Natural killer cell (primary cell): ENCODE measurements around the gene NRXN3. TPM values are rescaled to one million over a fixed set of nuclear protein-coding genes. Genes with fewer than 3 reads are reported as not detected.

Experiments
- ATAC-seq, 3 donors: fragments of 150-1000 bp in 2 of 3; fragments of 200-7000 bp in 1 of 3; cut with Tn5 transposase; 1 replicate in 1 of 3; 2 replicates in 2 of 3; pipeline ENCODE4 v1.10.0; 2021; ENCODE audit warnings: mild to moderate bottlenecking in 2 of 3, moderate library complexity in 2 of 3
- DNase-seq, 2 donors: peaks; one replicate each; pipeline versions ENCODE4 v3.0.0 to v3.0.0-alpha.2; 2013 to 2021; ENCODE audit warnings: mixed read lengths in 1 of 2
- H3K27ac ChIP-seq: one replicate; pipeline ENCODE4 v1.5.1; 2013; ENCODE audit warnings: mild to moderate bottlenecking, low read length
- H3K27me3 ChIP-seq: one replicate; pipeline ENCODE4 v1.6.1; 2013; ENCODE audit warnings: low read length; ENCODE audit not compliant: control insufficient read depth, insufficient read depth
- H3K36me3 ChIP-seq: one replicate; pipeline ENCODE4 v1.6.1; 2013; ENCODE audit warnings: low read length; ENCODE audit not compliant: control insufficient read depth, insufficient read depth
- H3K4me1 ChIP-seq: one replicate; pipeline ENCODE4 v1.6.1; 2013; ENCODE audit warnings: low read length; ENCODE audit not compliant: control insufficient read depth, insufficient read depth
- H3K4me3 ChIP-seq: one replicate; pipeline ENCODE4 v1.5.1; 2013; ENCODE audit warnings: low read length
- H3K9me3 ChIP-seq: one replicate; pipeline ENCODE4 v1.6.1; 2013; ENCODE audit warnings: low read length; ENCODE audit not compliant: control insufficient read depth, insufficient read depth
- H3K27ac Mint-ChIP-seq, 2 donors: one replicate each; pipeline ENCODE4 v1.8.0; 2022; ENCODE audit warnings: mild to moderate bottlenecking in 2 of 2, mixed read lengths in 2 of 2, moderate library complexity in 1 of 2
- H3K27me3 Mint-ChIP-seq, 2 donors: one replicate each; pipeline ENCODE4 v1.8.0; 2022; ENCODE audit warnings: low read depth in 2 of 2, mixed read lengths in 2 of 2
- H3K36me3 Mint-ChIP-seq: one replicate; pipeline ENCODE4 v1.8.0; 2022; ENCODE audit warnings: mixed read lengths
- H3K4me1 Mint-ChIP-seq, 2 donors: one replicate each; pipeline ENCODE4 v1.8.0; 2022; ENCODE audit warnings: mixed read lengths in 2 of 2
- H3K4me3 Mint-ChIP-seq: one replicate; pipeline ENCODE4 v1.8.0; 2022; ENCODE audit warnings: mild to moderate bottlenecking, moderate library complexity, mixed read lengths
- H3K9me3 Mint-ChIP-seq, 2 donors: one replicate each; pipeline ENCODE4 v1.8.0; 2022; ENCODE audit warnings: mixed read lengths in 2 of 2
- WGBS: methylation state at CpG from one replicate; pipeline ENCODE4 v1.1.7; 2013; ENCODE audit warnings: missing lambda C conversion rate; ENCODE audit not compliant: insufficient coverage; 5-methylcytosine and 5-hydroxymethylcytosine counted together
- intact Hi-C: fragments of 100-400 bp; cut with micrococcal nuclease; formaldehyde crosslinking; loops from one replicate; pipeline ENCODE4 v1.14.2; 2022
- total RNA-seq, 4 donors: library from RNA; stranded (reverse); fragments of 120-200 nt in 1 of 4; gene quantifications; one replicate each; pipeline versions ENCODE4 v1.2.3 to v1.2.4, GENCODE V29; 2013 to 2022
- TF ChIP-seq, protein P1 (sequence below): fragments of 200-600 bp; IDR thresholded peaks from one replicate; pipeline ENCODE4 v1.8.0; 2022; ENCODE audit warnings: antibody characterized with exemption

Gene NRXN3
- total RNA-seq, 3 donors from 2014 or later (not counting 1 experiment from before 2014, with no cell fraction given), result not detected

DNA sequence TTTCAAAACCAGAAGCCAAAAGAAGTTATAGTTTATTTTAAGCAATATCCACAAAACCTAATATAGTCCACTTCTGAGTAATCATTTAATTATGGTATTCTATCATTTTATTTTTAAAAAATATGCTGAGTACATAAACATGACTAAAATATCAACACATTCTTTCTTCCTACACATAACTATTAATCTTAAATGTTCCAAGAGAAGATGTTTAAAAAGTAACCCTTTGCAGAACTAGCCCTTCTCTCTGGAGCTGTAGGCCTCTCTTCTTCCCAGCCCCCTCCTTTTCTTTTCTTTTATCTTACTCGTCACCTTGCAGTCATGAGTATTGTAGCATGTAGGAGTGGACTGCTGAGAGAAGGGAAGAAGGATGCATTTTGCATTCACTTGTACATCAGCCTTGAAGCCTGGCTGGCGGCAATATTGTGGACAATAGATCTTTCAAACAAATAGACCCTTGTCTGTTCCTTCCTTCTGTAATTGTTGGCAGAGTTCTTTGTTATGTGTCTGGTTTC is 941.9 kb downstream of the NRXN3 start:
- Histone ChIP-seq H3K9me3 (no peaks in the 10 kb centered on the region), H3K4me1 (no peaks in the 10 kb centered on the region), H3K27me3 (no peaks in the 10 kb centered on the region), H3K4me3 (no peak overlapping the region), H3K36me3 (no peaks in the 10 kb centered on the region), H3K27ac (no peak overlapping the region)
- Mint-ChIP-seq H3K36me3 (no peaks in the 10 kb centered on the region), H3K9me3 (peaks cover 12 to 16% of the 10 kb centered on the region in 2 donors), H3K4me3 (no peak overlapping the region), H3K27ac (no peak overlapping the region), H3K4me1 (no peaks in the 10 kb centered on the region), H3K27me3 (no peaks in the 10 kb centered on the region)
- WGBS, result 25% methylated on average over 1 of the region's 2 CpGs
- intact Hi-C loops, result no loop called here
- TF ChIP-seq, protein P1, sequence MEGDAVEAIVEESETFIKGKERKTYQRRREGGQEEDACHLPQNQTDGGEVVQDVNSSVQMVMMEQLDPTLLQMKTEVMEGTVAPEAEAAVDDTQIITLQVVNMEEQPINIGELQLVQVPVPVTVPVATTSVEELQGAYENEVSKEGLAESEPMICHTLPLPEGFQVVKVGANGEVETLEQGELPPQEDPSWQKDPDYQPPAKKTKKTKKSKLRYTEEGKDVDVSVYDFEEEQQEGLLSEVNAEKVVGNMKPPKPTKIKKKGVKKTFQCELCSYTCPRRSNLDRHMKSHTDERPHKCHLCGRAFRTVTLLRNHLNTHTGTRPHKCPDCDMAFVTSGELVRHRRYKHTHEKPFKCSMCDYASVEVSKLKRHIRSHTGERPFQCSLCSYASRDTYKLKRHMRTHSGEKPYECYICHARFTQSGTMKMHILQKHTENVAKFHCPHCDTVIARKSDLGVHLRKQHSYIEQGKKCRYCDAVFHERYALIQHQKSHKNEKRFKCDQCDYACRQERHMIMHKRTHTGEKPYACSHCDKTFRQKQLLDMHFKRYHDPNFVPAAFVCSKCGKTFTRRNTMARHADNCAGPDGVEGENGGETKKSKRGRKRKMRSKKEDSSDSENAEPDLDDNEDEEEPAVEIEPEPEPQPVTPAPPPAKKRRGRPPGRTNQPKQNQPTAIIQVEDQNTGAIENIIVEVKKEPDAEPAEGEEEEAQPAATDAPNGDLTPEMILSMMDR, result no peak
- DNase-seq (no peak), ATAC-seq (no peak)

DNA sequence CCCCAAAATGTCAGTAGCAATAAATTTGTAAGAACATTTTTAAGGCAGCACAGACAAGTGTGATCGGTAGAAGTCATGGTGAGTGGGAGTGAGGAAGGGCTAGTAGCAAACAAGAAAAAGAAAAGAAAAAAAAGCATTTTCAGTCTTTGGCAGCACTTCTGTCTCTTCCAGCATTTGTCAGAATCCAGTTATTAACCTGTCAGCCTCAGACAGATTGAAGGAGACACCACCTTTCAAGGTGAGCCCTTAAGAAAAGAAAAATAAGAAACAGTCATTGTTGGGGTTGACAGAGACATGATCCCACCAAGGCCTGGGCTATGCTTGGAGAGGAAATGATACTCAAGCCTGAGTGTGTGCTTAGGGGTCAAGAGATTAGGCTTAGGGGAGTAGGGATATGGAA is 947.4 kb downstream of the NRXN3 start:
- Mint-ChIP-seq H3K4me3 (no peak overlapping the region), H3K9me3 (peaks cover 12 to 16% of the 10 kb centered on the region in 2 donors), H3K27me3 (no peaks in the 10 kb centered on the region), H3K27ac (no peak overlapping the region), H3K4me1 (no peaks in the 10 kb centered on the region), H3K36me3 (no peaks in the 10 kb centered on the region)
- Histone ChIP-seq H3K9me3 (no peaks in the 10 kb centered on the region), H3K36me3 (no peaks in the 10 kb centered on the region), H3K27me3 (no peaks in the 10 kb centered on the region), H3K4me3 (no peak overlapping the region), H3K4me1 (no peaks in the 10 kb centered on the region), H3K27ac (no peak overlapping the region)
- no peak for ATAC-seq
- WGBS, result 93% methylated on average over 1 of the region's 1 CpG
- no peak for DNase-seq
- intact Hi-C loops, result no loop called here
- TF ChIP-seq, protein P1, result no peak

DNA sequence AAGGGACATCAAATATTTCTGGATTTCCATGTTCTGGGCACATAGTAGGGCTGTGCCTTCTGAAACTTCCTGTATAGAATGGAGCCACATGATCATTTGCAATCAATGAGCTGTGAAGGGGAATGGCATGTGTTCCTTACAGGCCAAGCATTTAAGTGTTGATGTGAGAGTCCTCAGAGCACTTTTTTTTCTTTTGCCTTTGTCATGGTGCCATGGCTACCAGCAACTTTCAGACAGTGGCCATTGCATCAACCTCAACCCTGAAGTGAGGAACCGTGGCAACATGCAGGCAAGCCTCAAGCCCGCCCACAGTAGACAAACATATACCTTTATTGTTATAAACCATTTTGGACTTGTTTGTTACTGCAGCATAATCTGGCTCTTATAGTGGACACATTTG is 948.1 kb downstream of the NRXN3 start:
- H3K27ac Mint-ChIP-seq, result no peak overlapping the region

More for the DNA sequence above, 948.1 kb downstream of the NRXN3 start:
- Histone ChIP-seq H3K36me3 (no peaks in the 10 kb centered on the region), H3K4me1 (no peaks in the 10 kb centered on the region), H3K27me3 (no peaks in the 10 kb centered on the region), H3K9me3 (no peaks in the 10 kb centered on the region), H3K27ac (no peak overlapping the region), H3K4me3 (no peak overlapping the region)
- intact Hi-C loops, result no loop called here
- DNase-seq (no peak), ATAC-seq (no peak)
- Mint-ChIP-seq H3K36me3 (no peaks in the 10 kb centered on the region), H3K4me1 (no peaks in the 10 kb centered on the region), H3K27me3 (no peaks in the 10 kb centered on the region), H3K9me3 (peaks cover 9 to 15% of the 10 kb centered on the region in 2 donors), H3K4me3 (no peak overlapping the region)
- 73% methylated on average over 2 of the region's 2 CpGs for WGBS
- TF ChIP-seq, protein P1, result no peak
